ENCODE measurements around the gene ADAM15. TPM values are rescaled to one million over a fixed set of nuclear protein-coding genes. Genes with fewer than 3 reads are reported as not detected.

ADAM15 gene
- total and polyA plus RNA-seq, 2 donors (not counting 1 experiment from before 2014, with no cell fraction given): 14.6 to 28.4 TPM

- intact Hi-C loops (cut with micrococcal nuclease): no loop called here
- no peaks in the 10 kb centered on the region for H3K27me3 Mint-ChIP-seq
- no peak overlapping the region for H3K9ac ChIP-seq (ENCODE audit: low read length)
- TF ChIP-seq CTCF (IDR thresholded peaks at IDR 0.05) (no peak), EZH2 (IDR thresholded peaks at IDR 0.05; ENCODE audit: borderline replicate concordance, insufficient read depth, low read depth, low read length, poor library complexity, severe bottlenecking) (no peak)
- H3K9me3 Mint-ChIP-seq (ENCODE audit: insufficient read depth): no peaks in the 10 kb centered on the region
- H4K20me1 ChIP-seq (ENCODE audit: control insufficient read depth, insufficient read depth, low read length, poor library complexity, severe bottlenecking): peaks cover 5% of the 10 kb centered on the region
- ATAC-seq (ENCODE audit: low read depth) (no peak), DNase-seq (no peak)
- peaks cover 3% of the 10 kb centered on the region for H3K79me2 ChIP-seq (ENCODE audit: control insufficient read depth, insufficient read depth, low read length)
- peaks cover 46% of the 10 kb centered on the region for H3K4me1 Mint-ChIP-seq
- WGBS (ENCODE audit: insufficient coverage): 85% methylated on average over 11 of the region's 11 CpGs
- H3K4me2 ChIP-seq (replicated peaks; ENCODE audit: low read depth, low read length, poor library complexity, severe bottlenecking): no peak overlapping the region
- peak overlapping the region; percentile 78 for H3K27ac Mint-ChIP-seq
- H3K27ac ChIP-seq (ENCODE audit: low read length in 2 of 2): no peak overlapping the region
- H3K4me3 ChIP-seq (ENCODE audit: control extremely low read depth in 1 of 5, extremely low read depth in 1 of 5, insufficient read depth in 1 of 5, low read depth in 2 of 5, low read length in 4 of 5): no peak overlapping the region
- peaks cover 0 to 11% of the 10 kb centered on the region in 2 experiments for H3K36me3 ChIP-seq (replicated peaks in 1 of 2; ENCODE audit: control extremely low read depth in 1 of 2, control insufficient read depth in 1 of 2, extremely low read depth in 1 of 2, insufficient read depth in 2 of 2, low read length in 1 of 2)
- no peaks in the 10 kb centered on the region for H3K27me3 ChIP-seq (replicated peaks in 1 of 4; ENCODE audit: control extremely low read depth in 1 of 4, control insufficient read depth in 3 of 4, insufficient read depth in 4 of 4, low read length in 3 of 4)
- ChIA-PET CTCF (interaction anchor here (0.8 to 17.4 kb wide), 15 partner anchors 9 to 83 kb away, joined by 3 to 295 read pairs (median 4); partner anchors contain the start of genes ADAM15, CKS1B, FLAD1 and LENEP), POLR2A (interaction anchor here (1.2 to 1.6 kb wide), 2 partner anchors 9 to 20 kb away, joined by 4 read pairs; no protein-coding TSS in a partner anchor)
- H2AFZ ChIP-seq (ENCODE audit: insufficient read depth, low read depth, low read length, poor library complexity, severe bottlenecking): no peak overlapping the region
- peak overlapping the region; percentile 42 for H3K4me3 Mint-ChIP-seq
- H3K4me1 ChIP-seq (ENCODE audit: control insufficient read depth in 2 of 2, insufficient read depth in 2 of 2, low read length in 2 of 2): peaks cover 30 to 45% of the 10 kb centered on the region in 2 donors
- peaks cover 0 to 2% (median 0%) of the 10 kb centered on the region in 3 donors for H3K9me3 ChIP-seq (ENCODE audit: control extremely low read depth in 1 of 3, control insufficient read depth in 2 of 3, insufficient read depth in 1 of 3, low read length in 2 of 3)
These were observed 31.5 kb upstream of the ADAM15 start for GRCh38 chr1:155019377-155020245.
